Measurements from ENCODE around the gene PRRG2. TPM values are rescaled to one million over a fixed set of nuclear protein-coding genes. Genes with fewer than 3 reads are reported as not detected.

The PRRG2 gene
- total RNA-seq (2022; extraction: Qiagen RNA extraction; ENCODE audit: low read depth) = 0.45 to 0.95 TPM (median 0.87 TPM) in 5 replicates

DNA sequence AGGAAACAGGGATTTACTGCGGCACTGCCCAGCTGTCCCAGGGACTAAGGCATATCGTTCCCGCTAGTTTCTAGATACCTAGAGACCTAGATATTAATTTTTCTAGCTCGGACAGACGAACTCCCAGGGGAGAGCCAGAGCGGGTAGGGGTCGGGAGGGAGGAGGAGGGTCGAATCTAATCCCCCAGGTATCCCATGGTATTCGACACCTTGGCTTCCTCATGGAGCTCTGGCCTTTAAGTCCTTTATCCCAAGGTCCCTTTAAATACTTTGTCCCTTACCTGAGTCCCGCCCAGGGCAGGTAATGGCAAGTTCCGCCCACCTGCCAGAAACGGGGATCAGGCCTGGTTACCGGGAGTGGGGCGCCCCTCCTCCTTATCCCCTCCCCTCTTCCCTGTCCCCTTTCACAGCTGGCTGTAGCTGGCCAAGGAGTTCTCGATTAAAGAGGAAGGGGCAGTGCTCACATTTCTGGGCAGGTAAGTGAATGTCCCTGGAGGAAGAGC lies at the start of gene PRRG2:
TSS of gene PRRG2 (plus strand) at position 310 of the 502 bp plus-strand sequence. CDS start 1,904 bp downstream, outside the sequence.

DNA sequence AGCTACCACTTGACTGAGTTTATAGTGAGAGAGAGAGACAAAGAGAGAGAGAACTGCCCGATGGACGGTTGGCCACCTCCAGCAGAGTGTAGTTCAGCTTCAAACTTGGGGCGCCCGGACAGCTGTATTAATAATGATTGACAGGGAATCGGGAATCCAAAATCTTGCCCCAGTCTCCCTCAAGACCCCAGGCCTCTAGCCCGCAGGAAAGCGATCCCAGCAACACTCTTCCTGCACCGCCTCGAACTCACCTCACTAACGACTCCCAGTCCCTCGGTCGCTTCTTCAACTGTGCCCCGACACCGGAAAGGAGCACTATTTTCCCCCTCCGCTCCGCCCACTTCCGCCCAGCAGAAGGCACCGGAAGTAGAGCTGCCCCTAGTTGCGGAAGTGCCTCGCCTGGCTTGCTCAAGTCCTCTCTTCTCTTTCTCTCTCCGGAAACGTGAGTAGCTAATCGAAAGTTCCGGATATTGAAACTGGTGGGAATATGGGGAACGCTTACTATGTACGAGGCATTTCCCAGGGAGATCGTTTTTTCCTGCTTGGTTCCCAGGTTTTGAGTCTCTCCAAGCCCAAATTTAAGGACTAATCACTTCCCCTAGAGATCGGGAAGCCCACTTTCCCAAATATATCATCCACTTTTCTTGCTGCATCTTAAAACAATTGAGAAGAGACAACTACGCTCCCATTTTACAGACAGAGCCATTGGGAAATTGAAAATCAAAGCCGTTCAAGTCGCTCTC lies 681 bp upstream of the PRRG2 start, which contains the start of gene NOSIP:
TSS of gene NOSIP (minus strand) at position 293 of the 743 bp plus-strand sequence. CDS start 19,865 bp downstream, outside the sequence.

DNA sequence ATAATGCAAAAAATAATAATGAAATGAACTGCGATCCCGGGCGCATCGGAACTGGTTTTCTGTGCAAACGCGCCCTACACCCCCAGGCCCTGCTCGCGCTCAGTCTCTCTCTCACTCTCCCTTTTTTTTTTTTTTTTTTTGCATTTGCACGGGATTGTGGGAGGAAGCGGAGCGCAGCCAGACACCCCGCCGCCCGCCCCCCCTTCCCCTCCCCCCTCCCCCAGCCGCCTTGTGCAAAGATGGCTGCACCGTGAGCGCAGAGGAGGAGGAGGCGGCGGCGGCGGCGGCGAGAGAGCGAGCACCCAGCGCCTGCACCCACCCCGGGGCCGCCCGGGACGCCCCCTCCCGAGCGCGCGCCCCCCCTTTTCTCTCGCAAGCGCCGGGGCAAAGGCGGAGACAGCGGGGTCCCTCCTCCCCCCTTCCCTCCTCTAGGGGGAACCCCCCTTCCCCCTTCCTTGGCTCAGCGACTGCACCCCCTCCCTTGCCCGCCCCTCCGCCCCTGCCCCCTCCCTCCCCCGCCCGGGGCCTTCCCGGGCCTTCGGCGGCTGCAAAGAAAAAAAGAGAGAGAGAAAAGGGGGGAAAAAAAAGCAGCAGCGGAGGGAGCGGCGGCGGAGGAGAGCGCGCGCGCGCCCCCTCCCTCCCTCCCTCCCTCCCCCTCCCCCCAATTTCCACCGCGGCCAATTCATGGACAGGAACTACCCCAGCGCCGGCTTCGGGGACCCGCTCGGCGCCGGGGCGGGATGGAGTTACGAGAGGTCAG lies 10.0 kb downstream of the PRRG2 start, which contains the start of gene PRR12:
TSS of gene PRR12 (plus strand) at position 212 of the 760 bp plus-strand sequence. CDS start at position 685, 473 bp downstream.

DNA sequence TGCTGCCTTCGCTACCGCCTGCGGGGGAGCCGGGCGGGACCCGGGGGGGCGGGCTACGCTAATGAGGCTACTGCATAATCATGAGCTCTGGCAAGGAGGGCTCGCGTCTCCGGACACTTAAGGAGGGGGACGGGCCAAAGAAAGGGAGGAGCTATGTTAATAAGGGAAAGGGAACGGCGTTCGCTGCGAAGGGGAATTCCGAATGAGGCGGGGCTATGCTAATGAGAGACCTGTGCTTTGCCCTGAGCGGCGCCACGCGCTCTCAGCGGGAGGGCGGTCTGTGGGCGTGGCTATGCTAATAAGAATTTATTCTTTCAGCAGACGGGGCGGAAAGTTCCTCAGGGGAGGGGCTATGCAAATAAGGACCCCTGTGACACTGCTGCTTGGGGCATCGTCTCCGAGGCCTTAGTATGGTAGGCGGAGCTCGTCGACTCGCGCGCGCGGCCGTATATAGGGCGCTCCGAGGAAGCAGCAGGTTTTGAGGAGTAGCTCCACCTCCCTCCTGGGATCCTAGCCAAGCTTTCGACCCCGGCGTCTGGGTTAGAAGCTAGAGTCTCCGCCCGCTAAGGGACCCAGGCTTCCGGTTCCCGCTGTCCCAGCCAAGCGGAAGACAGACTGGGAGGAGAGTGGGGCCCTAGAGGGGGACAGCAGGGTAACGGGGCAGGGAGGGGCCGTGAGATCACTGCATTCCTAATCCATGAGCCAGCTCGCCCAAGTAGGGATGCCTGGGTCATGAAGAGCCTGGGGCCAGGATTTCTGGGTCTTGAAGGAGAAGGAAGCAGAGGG lies 59.2 kb downstream of the PRRG2 start, which contains the start of gene RRAS:
TSS of gene RRAS (minus strand) at position 31 of the 786 bp plus-strand sequence. CDS start 45 bp downstream, outside the sequence.

Other genes with a start within 250 kb of the PRRG2 start
- gene CD37, start 245.9 kb upstream of the PRRG2 start, total RNA-seq (2022; extraction: Qiagen RNA extraction; ENCODE audit: low read depth) = not detected in 5 replicates
- gene TEAD2, start 218.9 kb upstream of the PRRG2 start, total RNA-seq (2022; extraction: Qiagen RNA extraction; ENCODE audit: low read depth) = 12.6 to 19.1 TPM (median 17.7 TPM) in 5 replicates
- 0.70 to 1.1 TPM (median 0.89 TPM) in 5 replicates for gene DKKL1, start 217.4 kb upstream of the PRRG2 start, total RNA-seq (2022; extraction: Qiagen RNA extraction; ENCODE audit: low read depth)
- 0.33 TPM in 1 of 5 replicates, not detected in the others for gene KASH5, start 193.1 kb upstream of the PRRG2 start, total RNA-seq (2022; extraction: Qiagen RNA extraction; ENCODE audit: low read depth)
- 0.46 TPM in 1 of 5 replicates, not detected in the others for gene PTH2, start 157.9 kb upstream of the PRRG2 start, total RNA-seq (2022; extraction: Qiagen RNA extraction; ENCODE audit: low read depth)
- gene GFY, start 155.9 kb upstream of the PRRG2 start, total RNA-seq (2022; extraction: Qiagen RNA extraction; ENCODE audit: low read depth) = 0.08 to 0.30 TPM (median 0.14 TPM) in 5 replicates
- gene SLC17A7, start 139.8 kb upstream of the PRRG2 start, total RNA-seq (2022; extraction: Qiagen RNA extraction; ENCODE audit: low read depth) = 0.51 to 0.57 TPM (median 0.53 TPM) in 5 replicates
- 89.3 to 95.7 TPM (median 93.6 TPM) in 5 replicates for gene PIH1D1, start 129.5 kb upstream of the PRRG2 start, total RNA-seq (2022; extraction: Qiagen RNA extraction; ENCODE audit: low read depth)
- gene ALDH16A1, start 128.1 kb upstream of the PRRG2 start, total RNA-seq (2022; extraction: Qiagen RNA extraction; ENCODE audit: low read depth) = 19.5 to 25.6 TPM (median 23.9 TPM) in 5 replicates
- gene FLT3LG, start 107.1 kb upstream of the PRRG2 start, total RNA-seq (2022; extraction: Qiagen RNA extraction; ENCODE audit: low read depth) = 0.69 to 1.8 TPM (median 1.4 TPM) in 5 replicates
- 3,723 to 4,607 TPM (median 4,089 TPM) in 5 replicates for gene RPL13A, start 93.7 kb upstream of the PRRG2 start, total RNA-seq (2022; extraction: Qiagen RNA extraction; ENCODE audit: low read depth)
- gene RPS11, start 84.9 kb upstream of the PRRG2 start, total RNA-seq (2022; extraction: Qiagen RNA extraction; ENCODE audit: low read depth) = 3,748 to 4,968 TPM (median 3,902 TPM) in 5 replicates
- 21.0 to 33.8 TPM (median 29.8 TPM) in 5 replicates for gene FCGRT, start 68.7 kb upstream of the PRRG2 start, total RNA-seq (2022; extraction: Qiagen RNA extraction; ENCODE audit: low read depth)
- 1.2 to 2.3 TPM (median 2.1 TPM) in 5 replicates for gene RCN3, start 53.3 kb upstream of the PRRG2 start, total RNA-seq (2022; extraction: Qiagen RNA extraction; ENCODE audit: low read depth)
- gene NOSIP, start 760 bp upstream of the PRRG2 start, total RNA-seq (2022; extraction: Qiagen RNA extraction; ENCODE audit: low read depth) = 91.1 to 111 TPM (median 104 TPM) in 5 replicates
- 28.9 to 36.4 TPM (median 34.4 TPM) in 5 replicates for gene PRR12, start 9.9 kb downstream of the PRRG2 start, total RNA-seq (2022; extraction: Qiagen RNA extraction; ENCODE audit: low read depth)
- gene RRAS, start 58.8 kb downstream of the PRRG2 start, total RNA-seq (2022; extraction: Qiagen RNA extraction; ENCODE audit: low read depth) = 112 to 160 TPM (median 157 TPM) in 5 replicates
- gene SCAF1, start 60.9 kb downstream of the PRRG2 start, total RNA-seq (2022; extraction: Qiagen RNA extraction; ENCODE audit: low read depth) = 47.8 to 68.4 TPM (median 63.0 TPM) in 5 replicates
- gene IRF3, start 84.5 kb downstream of the PRRG2 start, total RNA-seq (2022; extraction: Qiagen RNA extraction; ENCODE audit: low read depth) = 85.2 to 107 TPM (median 102 TPM) in 5 replicates
- gene BCL2L12, start 84.6 kb downstream of the PRRG2 start, total RNA-seq (2022; extraction: Qiagen RNA extraction; ENCODE audit: low read depth) = 55.5 to 73.8 TPM (median 71.1 TPM) in 5 replicates
- 397 to 431 TPM (median 408 TPM) in 5 replicates for gene PRMT1, start 96.0 kb downstream of the PRRG2 start, total RNA-seq (2022; extraction: Qiagen RNA extraction; ENCODE audit: low read depth)
- 3.7 to 6.1 TPM (median 5.6 TPM) in 5 replicates for gene ADM5, start 108.3 kb downstream of the PRRG2 start, total RNA-seq (2022; extraction: Qiagen RNA extraction; ENCODE audit: low read depth)
- gene CPT1C, start 109.8 kb downstream of the PRRG2 start, total RNA-seq (2022; extraction: Qiagen RNA extraction; ENCODE audit: low read depth) = 10.9 to 14.2 TPM (median 13.2 TPM) in 5 replicates
- not detected in 5 replicates for gene TSKS, start 182.0 kb downstream of the PRRG2 start, total RNA-seq (2022; extraction: Qiagen RNA extraction; ENCODE audit: low read depth)
- gene AP2A1, start 185.7 kb downstream of the PRRG2 start, total RNA-seq (2022; extraction: Qiagen RNA extraction; ENCODE audit: low read depth) = 43.4 to 57.5 TPM (median 54.4 TPM) in 5 replicates
- 11.6 to 16.0 TPM (median 15.7 TPM) in 5 replicates for gene FUZ, start 232.0 kb downstream of the PRRG2 start, total RNA-seq (2022; extraction: Qiagen RNA extraction; ENCODE audit: low read depth)
- gene MED25, start 237.0 kb downstream of the PRRG2 start, total RNA-seq (2022; extraction: Qiagen RNA extraction; ENCODE audit: low read depth) = 47.0 to 71.0 TPM (median 64.1 TPM) in 5 replicates